Liver (tissue), 9 donors: Measurements from ENCODE around the gene PPP6R1. TPM values are rescaled to one million over a fixed set of nuclear protein-coding genes. Genes with fewer than 3 reads are reported as not detected.

ENCODE experiments used
- DNase-seq: peaks from one replicate; pipeline ENCODE4 v3.0.0-alpha.2; 2017; ENCODE audit warnings: low spot score
- H3K27ac ChIP-seq, 2 donors: one replicate each; pipeline ENCODE4 v1.7.0; 2013; ENCODE audit warnings: inconsistent platforms in 2 of 2, low read length in 2 of 2, control low read depth in 1 of 2, low read depth in 1 of 2, mild to moderate bottlenecking in 1 of 2
- H3K27me3 ChIP-seq, 4 donors: one replicate each; pipeline versions ENCODE4 v1.6.1 to v1.7.0; 2013; ENCODE audit warnings: low read length in 3 of 4, inconsistent platforms in 1 of 4, mild to moderate bottlenecking in 1 of 4, moderate library complexity in 1 of 4; ENCODE audit not compliant: control insufficient read depth in 4 of 4, insufficient read depth in 4 of 4
- H3K36me3 ChIP-seq, 4 donors: one replicate each; pipeline versions ENCODE4 v1.6.1 to v1.7.0; 2013; ENCODE audit warnings: low read length in 3 of 4, mild to moderate bottlenecking in 3 of 4, low read depth in 1 of 4, moderate library complexity in 1 of 4; ENCODE audit not compliant: control insufficient read depth in 4 of 4, insufficient read depth in 3 of 4
- H3K4me1 ChIP-seq, 4 donors: one replicate each; pipeline versions ENCODE4 v1.6.1 to v1.7.0; 2013; ENCODE audit warnings: low read length in 3 of 4, mild to moderate bottlenecking in 3 of 4, moderate library complexity in 1 of 4; ENCODE audit not compliant: control insufficient read depth in 4 of 4, insufficient read depth in 4 of 4
- H3K4me3 ChIP-seq, 3 donors: one replicate each; pipeline versions ENCODE4 v1.6.1 to v1.7.0; 2013; ENCODE audit warnings: low read length in 3 of 3, control low read depth in 1 of 3, low read depth in 1 of 3, mild to moderate bottlenecking in 1 of 3
- H3K9ac ChIP-seq, 2 donors: one replicate each; pipeline ENCODE4 v1.7.0; 2013; ENCODE audit warnings: low read length in 2 of 2, mild to moderate bottlenecking in 2 of 2, moderate library complexity in 2 of 2, control low read depth in 1 of 2, low read depth in 1 of 2
- H3K9me3 ChIP-seq, 4 donors: one replicate each; pipeline versions ENCODE4 v1.6.1 to v1.7.0; 2013; ENCODE audit warnings: low read length in 3 of 4; ENCODE audit not compliant: control insufficient read depth in 4 of 4
- EGR1 ChIP-seq, 2 donors: IDR thresholded peaks; 2 replicates each; pipeline ENCODE4 v1.6.1; 2016 to 2018; ENCODE audit warnings: antibody characterized with exemption in 2 of 2, low read depth in 2 of 2
- FOXA1 ChIP-seq: IDR thresholded peaks from 2 replicates; pipeline ENCODE4 v1.6.1; 2016; ENCODE audit warnings: antibody characterized with exemption
- FOXA2 ChIP-seq: IDR thresholded peaks from 2 replicates; pipeline ENCODE4 v1.6.1; 2016; ENCODE audit warnings: antibody characterized with exemption
- GABPA ChIP-seq, 2 donors: IDR thresholded peaks in 1 of 2; conservative IDR thresholded peaks in 1 of 2; 2 replicates each; pipeline ENCODE4 v1.6.1; 2016; ENCODE audit warnings: antibody characterized with exemption in 2 of 2, mild to moderate bottlenecking in 1 of 2, moderate library complexity in 1 of 2
- HNF4A ChIP-seq, 2 donors: conservative IDR thresholded peaks; 2 replicates each; pipeline ENCODE4 v1.6.1; 2016; ENCODE audit warnings: antibody characterized with exemption in 2 of 2, mild to moderate bottlenecking in 2 of 2
- HNF4G ChIP-seq: IDR thresholded peaks from 2 replicates; pipeline ENCODE4 v1.6.1; 2016; ENCODE audit warnings: antibody characterized with exemption
- JUND ChIP-seq, 2 donors: IDR thresholded peaks; 2 replicates each; pipeline ENCODE4 v1.6.1; 2016; ENCODE audit warnings: antibody characterized with exemption in 2 of 2
- NR2F2 ChIP-seq: IDR thresholded peaks from 2 replicates; pipeline ENCODE4 v1.6.1; 2016; ENCODE audit warnings: antibody characterized with exemption
- RAD21 ChIP-seq, 2 donors: IDR thresholded peaks; 2 replicates each; pipeline ENCODE4 v1.6.1; 2016; ENCODE audit warnings: antibody characterized with exemption in 2 of 2, mild to moderate bottlenecking in 2 of 2
- RXRA ChIP-seq, 2 donors: IDR thresholded peaks; 2 replicates each; pipeline ENCODE4 v1.6.1; 2017 to 2018; ENCODE audit warnings: antibody characterized with exemption in 2 of 2, mild to moderate bottlenecking in 1 of 2
- SP1 ChIP-seq: IDR thresholded peaks from 2 replicates; pipeline ENCODE4 v1.6.1; 2018; ENCODE audit warnings: antibody characterized with exemption, mild to moderate bottlenecking
- TAF1 ChIP-seq: conservative IDR thresholded peaks from 2 replicates; pipeline ENCODE4 v1.6.1; 2016; ENCODE audit warnings: antibody characterized with exemption, mild to moderate bottlenecking
- YY1 ChIP-seq: IDR thresholded peaks from 2 replicates; pipeline ENCODE4 v1.6.1; 2016; ENCODE audit warnings: antibody characterized with exemption, mild to moderate bottlenecking
- WGBS: extraction: QIAGEN DNeasy Blood & Tissue Kit; methylation state at CpG from one replicate; pipeline ENCODE4 v1.1.7; 2013; 5-methylcytosine and 5-hydroxymethylcytosine counted together
- polyA plus RNA-seq, 2 donors: library from polyadenylated mRNA; stranded (reverse) in 1 of 2; unstranded in 1 of 2; fragments of 200-250 nt in 1 of 2; fragments of >200 nt in 1 of 2; fragmentation: Nextera tagmentation in 1 of 2; extraction: Ambion mirVana in 1 of 2; gene quantifications; one replicate each; pipeline versions ENCODE4 v1.2.1 to v1.2.3, GENCODE V29; 2013 to 2015
- total RNA-seq, 2 donors: library from RNA; depleted of rRNA; stranded (reverse); fragments of >200 nt; gene quantifications; one replicate each; pipeline ENCODE4 v1.2.3, GENCODE V29; 2014
- TF ChIP-seq, protein P1 (sequence below): IDR thresholded peaks from 2 replicates; pipeline ENCODE4 v1.6.1; 2016; ENCODE audit warnings: antibody characterized with exemption
- TF ChIP-seq, protein P2 (sequence below): fragments of 150-350 bp; IDR thresholded peaks from 2 replicates; pipeline ENCODE4 v1.5.1; 2017; ENCODE audit warnings: improper control_type of control experiment, low read depth, low read length; ENCODE audit not compliant: missing input control
- TF ChIP-seq, protein P3 (sequence below): IDR thresholded peaks from 2 replicates; pipeline ENCODE4 v1.6.1; 2016; ENCODE audit warnings: antibody characterized with exemption
- TF ChIP-seq, protein P4 (sequence below): IDR thresholded peaks from 2 replicates; pipeline ENCODE4 v1.6.1; 2016; ENCODE audit warnings: antibody characterized with exemption
- TF ChIP-seq, protein P5 (sequence below): IDR thresholded peaks from 2 replicates; pipeline ENCODE4 v1.6.1; 2016; ENCODE audit warnings: antibody characterized with exemption, mild to moderate bottlenecking
- donor health status: healthy.
- donor health status: healthy.
- donor health status: healthy.
- donor health status: healthy.
- donor health status: healthy.

PPP6R1 gene
- total and polyA plus RNA-seq, 4 donors: 5.5 to 40.1 (median 22.5) TPM

DNA sequence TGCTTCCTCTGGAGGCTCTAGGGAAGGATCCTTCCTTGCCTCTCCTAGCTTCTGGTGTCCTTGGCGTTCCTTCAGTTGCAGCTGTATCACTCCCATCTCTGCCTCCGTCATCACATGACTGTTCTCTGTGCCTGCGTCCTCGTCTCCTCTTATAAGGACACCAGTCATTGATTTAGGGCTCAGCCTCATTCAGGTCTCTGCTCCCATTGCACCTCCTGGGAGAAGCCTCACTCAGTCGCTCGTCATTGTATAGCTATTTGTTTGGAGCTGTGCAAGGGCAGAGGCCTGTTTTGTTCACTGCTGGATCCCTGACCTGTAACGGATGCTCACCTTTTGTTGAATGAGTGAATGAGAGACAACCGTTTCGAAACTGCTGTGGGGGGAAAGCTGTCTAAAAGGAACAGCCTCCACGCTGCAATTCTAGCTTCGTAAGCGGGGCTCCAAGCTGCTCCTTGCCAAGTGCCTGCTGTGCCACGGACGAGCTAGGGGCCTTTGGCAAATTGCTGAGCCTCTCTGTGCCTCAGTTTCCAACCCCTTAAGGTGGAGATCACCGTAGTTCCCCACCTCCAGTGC is 42.2 kb upstream of the PPP6R1 start:
- no peaks in the 10 kb centered on the region for H3K9me3 ChIP-seq
- no peak overlapping the region for H3K9ac ChIP-seq
- TF ChIP-seq GABPA (IDR thresholded peaks at IDR 0.05 in 1 of 2, conservative IDR thresholded peaks at IDR 0.05 in 1 of 2): no peak
- no peak for TF ChIP-seq NR2F2
- TF ChIP-seq, protein P1, sequence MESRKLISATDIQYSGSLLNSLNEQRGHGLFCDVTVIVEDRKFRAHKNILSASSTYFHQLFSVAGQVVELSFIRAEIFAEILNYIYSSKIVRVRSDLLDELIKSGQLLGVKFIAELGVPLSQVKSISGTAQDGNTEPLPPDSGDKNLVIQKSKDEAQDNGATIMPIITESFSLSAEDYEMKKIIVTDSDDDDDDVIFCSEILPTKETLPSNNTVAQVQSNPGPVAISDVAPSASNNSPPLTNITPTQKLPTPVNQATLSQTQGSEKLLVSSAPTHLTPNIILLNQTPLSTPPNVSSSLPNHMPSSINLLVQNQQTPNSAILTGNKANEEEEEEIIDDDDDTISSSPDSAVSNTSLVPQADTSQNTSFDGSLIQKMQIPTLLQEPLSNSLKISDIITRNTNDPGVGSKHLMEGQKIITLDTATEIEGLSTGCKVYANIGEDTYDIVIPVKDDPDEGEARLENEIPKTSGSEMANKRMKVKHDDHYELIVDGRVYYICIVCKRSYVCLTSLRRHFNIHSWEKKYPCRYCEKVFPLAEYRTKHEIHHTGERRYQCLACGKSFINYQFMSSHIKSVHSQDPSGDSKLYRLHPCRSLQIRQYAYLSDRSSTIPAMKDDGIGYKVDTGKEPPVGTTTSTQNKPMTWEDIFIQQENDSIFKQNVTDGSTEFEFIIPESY: no peak
- TF ChIP-seq, protein P2, sequence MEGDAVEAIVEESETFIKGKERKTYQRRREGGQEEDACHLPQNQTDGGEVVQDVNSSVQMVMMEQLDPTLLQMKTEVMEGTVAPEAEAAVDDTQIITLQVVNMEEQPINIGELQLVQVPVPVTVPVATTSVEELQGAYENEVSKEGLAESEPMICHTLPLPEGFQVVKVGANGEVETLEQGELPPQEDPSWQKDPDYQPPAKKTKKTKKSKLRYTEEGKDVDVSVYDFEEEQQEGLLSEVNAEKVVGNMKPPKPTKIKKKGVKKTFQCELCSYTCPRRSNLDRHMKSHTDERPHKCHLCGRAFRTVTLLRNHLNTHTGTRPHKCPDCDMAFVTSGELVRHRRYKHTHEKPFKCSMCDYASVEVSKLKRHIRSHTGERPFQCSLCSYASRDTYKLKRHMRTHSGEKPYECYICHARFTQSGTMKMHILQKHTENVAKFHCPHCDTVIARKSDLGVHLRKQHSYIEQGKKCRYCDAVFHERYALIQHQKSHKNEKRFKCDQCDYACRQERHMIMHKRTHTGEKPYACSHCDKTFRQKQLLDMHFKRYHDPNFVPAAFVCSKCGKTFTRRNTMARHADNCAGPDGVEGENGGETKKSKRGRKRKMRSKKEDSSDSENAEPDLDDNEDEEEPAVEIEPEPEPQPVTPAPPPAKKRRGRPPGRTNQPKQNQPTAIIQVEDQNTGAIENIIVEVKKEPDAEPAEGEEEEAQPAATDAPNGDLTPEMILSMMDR: no peak
- TF ChIP-seq JUND (IDR thresholded peaks at IDR 0.05): no peak
- TF ChIP-seq, protein P3, sequence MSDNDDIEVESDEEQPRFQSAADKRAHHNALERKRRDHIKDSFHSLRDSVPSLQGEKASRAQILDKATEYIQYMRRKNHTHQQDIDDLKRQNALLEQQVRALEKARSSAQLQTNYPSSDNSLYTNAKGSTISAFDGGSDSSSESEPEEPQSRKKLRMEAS: no peak
- TF ChIP-seq HNF4G: no peak
- TF ChIP-seq FOXA1: no peak
- no peak for TF ChIP-seq FOXA2
- TF ChIP-seq, protein P4, sequence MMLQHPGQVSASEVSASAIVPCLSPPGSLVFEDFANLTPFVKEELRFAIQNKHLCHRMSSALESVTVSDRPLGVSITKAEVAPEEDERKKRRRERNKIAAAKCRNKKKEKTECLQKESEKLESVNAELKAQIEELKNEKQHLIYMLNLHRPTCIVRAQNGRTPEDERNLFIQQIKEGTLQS: no peak
- TF ChIP-seq EGR1 (IDR thresholded peaks at IDR 0.05; ENCODE audit: low read depth in 2 of 2): no peak
- TF ChIP-seq, protein P5, sequence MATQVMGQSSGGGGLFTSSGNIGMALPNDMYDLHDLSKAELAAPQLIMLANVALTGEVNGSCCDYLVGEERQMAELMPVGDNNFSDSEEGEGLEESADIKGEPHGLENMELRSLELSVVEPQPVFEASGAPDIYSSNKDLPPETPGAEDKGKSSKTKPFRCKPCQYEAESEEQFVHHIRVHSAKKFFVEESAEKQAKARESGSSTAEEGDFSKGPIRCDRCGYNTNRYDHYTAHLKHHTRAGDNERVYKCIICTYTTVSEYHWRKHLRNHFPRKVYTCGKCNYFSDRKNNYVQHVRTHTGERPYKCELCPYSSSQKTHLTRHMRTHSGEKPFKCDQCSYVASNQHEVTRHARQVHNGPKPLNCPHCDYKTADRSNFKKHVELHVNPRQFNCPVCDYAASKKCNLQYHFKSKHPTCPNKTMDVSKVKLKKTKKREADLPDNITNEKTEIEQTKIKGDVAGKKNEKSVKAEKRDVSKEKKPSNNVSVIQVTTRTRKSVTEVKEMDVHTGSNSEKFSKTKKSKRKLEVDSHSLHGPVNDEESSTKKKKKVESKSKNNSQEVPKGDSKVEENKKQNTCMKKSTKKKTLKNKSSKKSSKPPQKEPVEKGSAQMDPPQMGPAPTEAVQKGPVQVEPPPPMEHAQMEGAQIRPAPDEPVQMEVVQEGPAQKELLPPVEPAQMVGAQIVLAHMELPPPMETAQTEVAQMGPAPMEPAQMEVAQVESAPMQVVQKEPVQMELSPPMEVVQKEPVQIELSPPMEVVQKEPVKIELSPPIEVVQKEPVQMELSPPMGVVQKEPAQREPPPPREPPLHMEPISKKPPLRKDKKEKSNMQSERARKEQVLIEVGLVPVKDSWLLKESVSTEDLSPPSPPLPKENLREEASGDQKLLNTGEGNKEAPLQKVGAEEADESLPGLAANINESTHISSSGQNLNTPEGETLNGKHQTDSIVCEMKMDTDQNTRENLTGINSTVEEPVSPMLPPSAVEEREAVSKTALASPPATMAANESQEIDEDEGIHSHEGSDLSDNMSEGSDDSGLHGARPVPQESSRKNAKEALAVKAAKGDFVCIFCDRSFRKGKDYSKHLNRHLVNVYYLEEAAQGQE: no peak
- no peak for TF ChIP-seq TAF1
- TF ChIP-seq RXRA (IDR thresholded peaks at IDR 0.05): no peak
- no peak for TF ChIP-seq RAD21 (IDR thresholded peaks at IDR 0.05)
- no peak for TF ChIP-seq HNF4A (conservative IDR thresholded peaks at IDR 0.05)
- no peak for TF ChIP-seq YY1
- no peak for TF ChIP-seq SP1
- no peaks in the 10 kb centered on the region for H3K36me3 ChIP-seq
- H3K27me3 ChIP-seq: no peaks in the 10 kb centered on the region
- DNase-seq: no peak
- no peak overlapping the region for H3K4me3 ChIP-seq
- H3K27ac ChIP-seq: no peak overlapping the region
- peaks cover 0 to 7% (median 3%) of the 10 kb centered on the region in 4 donors for H3K4me1 ChIP-seq
- WGBS: 59% methylated on average over 15 of the region's 15 CpGs
